Activated CD4-positive, alpha-beta T cell treated with anti-CD3 and anti-CD28 coated beads, Interleukin-2, amount 50 U/mL, for 16 hours (primary cell): ENCODE data around the gene GNG11.
"Not testable (repeated sequence)": the region's sequence is repeated elsewhere in the genome, so short reads cannot be mapped to it uniquely, and the experiment has no call there.

ENCODE experiments used
- DNase-seq: peaks from one replicate; pipeline ENCODE4 v3.0.0-alpha.2; 2020

GNG11 gene

GRCh38 chr7:93913197-93913596 lies 8.3 kb upstream of the GNG11 start:
- DNase-seq, result no peak

GRCh38 chr7:93914581-93915066 lies 6.9 kb upstream of the GNG11 start:
- no peak for DNase-seq

GRCh38 chr7:93915206-93915842 lies 6.2 kb upstream of the GNG11 start:
- not testable (repeated sequence) for DNase-seq

- DNase-seq, result peak; percentile 5
These were observed 5.6 kb upstream of the GNG11 start for GRCh38 chr7:93915888-93916287.

GRCh38 chr7:93916315-93916714 lies 5.2 kb upstream of the GNG11 start:
- not testable (repeated sequence) for DNase-seq

GRCh38 chr7:93920496-93921182 lies 896 bp upstream of the GNG11 start:
- DNase-seq, result no peak

- no peak for DNase-seq
These were observed 349 bp upstream of the GNG11 start for GRCh38 chr7:93921186-93921585.

- DNase-seq, result no peak
These were observed 1.8 kb downstream of the GNG11 start for GRCh38 chr7:93923296-93923695.

GRCh38 chr7:93923942-93924341 lies 2.4 kb downstream of the GNG11 start:
- DNase-seq, result no peak

GRCh38 chr7:93926800-93927199 lies 5.3 kb downstream of the GNG11 start:
- no peak for DNase-seq

- DNase-seq, result no peak
These were observed 6.0 kb downstream of the GNG11 start for GRCh38 chr7:93927585-93927984.

GRCh38 chr7:93931655-93932054 lies 10.1 kb downstream of the GNG11 start:
- DNase-seq, result no peak

GRCh38 chr7:93933156-93933555 lies 11.6 kb downstream of the GNG11 start:
- no peak for DNase-seq

GRCh38 chr7:93935102-93935501 lies 13.6 kb downstream of the GNG11 start:
- no peak for DNase-seq

GRCh38 chr7:93937818-93938217 lies 16.3 kb downstream of the GNG11 start:
- no peak for DNase-seq

- DNase-seq, result no peak
These were observed 16.8 kb downstream of the GNG11 start for GRCh38 chr7:93938293-93938692.

- no peak for DNase-seq
These were observed 20.4 kb downstream of the GNG11 start for GRCh38 chr7:93941945-93942344.

GRCh38 chr7:93943816-93944540 lies 22.4 kb downstream of the GNG11 start:
- DNase-seq, result no peak

GRCh38 chr7:93944673-93945072 lies 23.1 kb downstream of the GNG11 start:
- DNase-seq, result no peak

- DNase-seq, result no peak
These were observed 23.5 kb downstream of the GNG11 start for GRCh38 chr7:93945083-93945482.

- DNase-seq, result no peak
These were observed 24.4 kb downstream of the GNG11 start for GRCh38 chr7:93945756-93946535.

GRCh38 chr7:93948106-93948505 lies 26.6 kb downstream of the GNG11 start:
- no peak for DNase-seq

GRCh38 chr7:93948873-93949272 lies 27.3 kb downstream of the GNG11 start:
- DNase-seq, result no peak
